WERI-Rb-1 (cell line): ENCODE results near the gene TIAL1.

Experiments used
- DNase-seq: peaks from one replicate; pipeline ENCODE4 v3.0.0-alpha.2; 2020
- H3K27ac ChIP-seq: fragments of 250-450 bp; sonication (Bioruptor Pico); 2 replicates; pipeline ENCODE4 v1.5.1; 2020; ENCODE audit warnings: mild to moderate bottlenecking, moderate library complexity
- H3K27me3 ChIP-seq: fragments of 250-450 bp; sonication (Bioruptor Pico); 2 replicates; pipeline ENCODE4 v1.5.1; 2021; ENCODE audit warnings: mild to moderate bottlenecking, low read depth, moderate library complexity; ENCODE audit not compliant: insufficient read depth, severe bottlenecking
- H3K36me3 ChIP-seq: fragments of 250-450 bp; sonication (Bioruptor Pico); 2 replicates; pipeline ENCODE4 v1.5.1; 2020; ENCODE audit warnings: mild to moderate bottlenecking, moderate library complexity
- H3K4me3 ChIP-seq: 2 replicates; pipeline ENCODE4 v1.5.1; 2011; ENCODE audit warnings: low read depth, mild to moderate bottlenecking, control low read depth, low read length
- H3K9me3 ChIP-seq: fragments of 250-450 bp; sonication (Bioruptor Pico); 2 replicates; pipeline ENCODE4 v1.5.1; 2021; ENCODE audit warnings: mild to moderate bottlenecking, moderate library complexity; ENCODE audit not compliant: severe bottlenecking
- TF ChIP-seq, protein P1 (sequence below): IDR thresholded peaks from 2 replicates; pipeline ENCODE4 v1.5.1; 2011; ENCODE audit warnings: low read depth, mild to moderate bottlenecking, control low read depth, inconsistent platforms, low read length

TIAL1 gene

DNA sequence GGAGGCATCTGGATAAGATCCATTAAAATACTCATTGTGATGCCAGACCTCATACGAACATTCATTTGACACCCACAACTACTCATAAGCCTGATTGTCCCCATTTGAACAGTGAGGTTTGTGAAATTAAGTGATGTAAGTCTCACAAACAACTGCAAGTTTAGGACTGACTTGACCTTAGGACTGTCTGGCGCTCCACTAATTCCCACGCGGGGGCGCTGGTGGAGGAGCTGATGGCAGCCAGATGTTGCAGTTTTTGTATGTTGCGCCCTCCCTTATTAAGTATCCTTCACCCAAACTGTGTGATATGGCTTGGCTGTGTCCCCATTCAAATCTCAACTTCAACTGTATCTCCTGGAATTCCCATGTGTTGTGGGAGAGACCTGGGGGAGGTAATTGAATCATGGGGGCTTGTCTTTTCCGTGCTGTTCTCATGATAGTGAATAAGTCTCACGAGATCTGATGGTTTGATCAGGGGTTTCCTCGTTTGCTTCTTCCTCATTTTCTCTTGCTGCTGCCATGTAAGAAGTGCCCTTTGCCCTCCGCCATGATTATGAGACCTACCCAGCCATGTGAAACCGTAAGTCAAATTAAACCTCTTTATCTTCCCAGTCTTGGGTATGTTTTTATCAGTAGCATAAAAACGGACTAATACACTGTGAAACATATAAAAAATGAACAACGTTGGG lies 20.3 kb upstream of the TIAL1 start:
- TF ChIP-seq, protein P1, sequence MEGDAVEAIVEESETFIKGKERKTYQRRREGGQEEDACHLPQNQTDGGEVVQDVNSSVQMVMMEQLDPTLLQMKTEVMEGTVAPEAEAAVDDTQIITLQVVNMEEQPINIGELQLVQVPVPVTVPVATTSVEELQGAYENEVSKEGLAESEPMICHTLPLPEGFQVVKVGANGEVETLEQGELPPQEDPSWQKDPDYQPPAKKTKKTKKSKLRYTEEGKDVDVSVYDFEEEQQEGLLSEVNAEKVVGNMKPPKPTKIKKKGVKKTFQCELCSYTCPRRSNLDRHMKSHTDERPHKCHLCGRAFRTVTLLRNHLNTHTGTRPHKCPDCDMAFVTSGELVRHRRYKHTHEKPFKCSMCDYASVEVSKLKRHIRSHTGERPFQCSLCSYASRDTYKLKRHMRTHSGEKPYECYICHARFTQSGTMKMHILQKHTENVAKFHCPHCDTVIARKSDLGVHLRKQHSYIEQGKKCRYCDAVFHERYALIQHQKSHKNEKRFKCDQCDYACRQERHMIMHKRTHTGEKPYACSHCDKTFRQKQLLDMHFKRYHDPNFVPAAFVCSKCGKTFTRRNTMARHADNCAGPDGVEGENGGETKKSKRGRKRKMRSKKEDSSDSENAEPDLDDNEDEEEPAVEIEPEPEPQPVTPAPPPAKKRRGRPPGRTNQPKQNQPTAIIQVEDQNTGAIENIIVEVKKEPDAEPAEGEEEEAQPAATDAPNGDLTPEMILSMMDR, result no peak
- no peaks in the 10 kb centered on the region for H3K27me3 ChIP-seq
- H3K36me3 ChIP-seq, result no peaks in the 10 kb centered on the region
- peaks cover 4% of the 10 kb centered on the region for H3K9me3 ChIP-seq
- H3K4me3 ChIP-seq, result no peak overlapping the region
- no peak overlapping the region for H3K27ac ChIP-seq
- DNase-seq, result no peak

DNA sequence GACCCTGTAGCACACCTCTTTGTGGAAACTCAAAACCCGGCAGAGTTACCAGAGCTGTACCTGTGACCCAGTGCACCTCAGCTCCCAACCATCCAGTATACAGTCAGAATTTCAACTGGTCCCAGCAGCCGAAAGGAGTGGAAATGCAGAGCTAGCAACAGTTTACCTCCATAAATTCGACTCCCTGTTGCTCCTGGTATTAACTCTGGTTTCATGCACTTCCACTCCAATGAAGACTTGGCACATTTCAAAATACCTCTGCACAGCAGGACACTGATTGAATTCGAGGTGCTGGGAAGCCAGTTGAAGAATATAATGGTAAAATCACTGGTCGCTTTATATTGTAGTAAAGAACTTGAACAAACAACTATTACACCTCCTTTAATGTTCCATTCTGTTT lies 17.9 kb upstream of the TIAL1 start:
- TF ChIP-seq, protein P1, result no peak

DNA sequence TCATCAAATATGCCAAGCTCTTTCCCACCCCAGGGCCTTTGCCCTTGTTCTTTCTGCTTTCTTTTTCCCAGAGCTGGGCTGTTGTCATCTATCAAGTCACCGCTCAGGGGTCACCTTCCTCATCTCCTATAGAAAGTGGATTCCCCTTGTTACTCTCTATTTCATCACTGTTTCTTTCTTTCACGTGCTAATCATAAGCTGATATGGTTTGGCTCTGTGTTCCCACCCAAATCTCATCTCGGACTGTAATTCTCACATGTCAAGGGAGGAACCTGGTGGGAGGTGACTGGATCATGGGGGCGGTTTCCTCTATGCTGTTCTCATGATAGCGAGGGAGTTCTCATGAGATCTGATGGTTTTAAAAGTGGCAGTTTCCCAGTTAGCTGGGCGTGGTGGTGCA lies 17.0 kb upstream of the TIAL1 start:
- no peak for DNase-seq
- TF ChIP-seq, protein P1, result no peak
- Histone ChIP-seq H3K4me3 (no peak overlapping the region), H3K36me3 (no peaks in the 10 kb centered on the region), H3K9me3 (peaks cover 10% of the 10 kb centered on the region), H3K27me3 (no peaks in the 10 kb centered on the region), H3K27ac (no peak overlapping the region)

More for the DNA sequence above, 17.9 kb upstream of the TIAL1 start:
- H3K4me3 ChIP-seq, result no peak overlapping the region
- peaks cover 10% of the 10 kb centered on the region for H3K9me3 ChIP-seq
- no peaks in the 10 kb centered on the region for H3K36me3 ChIP-seq
- no peaks in the 10 kb centered on the region for H3K27me3 ChIP-seq
- no peak for DNase-seq
- no peak overlapping the region for H3K27ac ChIP-seq

DNA sequence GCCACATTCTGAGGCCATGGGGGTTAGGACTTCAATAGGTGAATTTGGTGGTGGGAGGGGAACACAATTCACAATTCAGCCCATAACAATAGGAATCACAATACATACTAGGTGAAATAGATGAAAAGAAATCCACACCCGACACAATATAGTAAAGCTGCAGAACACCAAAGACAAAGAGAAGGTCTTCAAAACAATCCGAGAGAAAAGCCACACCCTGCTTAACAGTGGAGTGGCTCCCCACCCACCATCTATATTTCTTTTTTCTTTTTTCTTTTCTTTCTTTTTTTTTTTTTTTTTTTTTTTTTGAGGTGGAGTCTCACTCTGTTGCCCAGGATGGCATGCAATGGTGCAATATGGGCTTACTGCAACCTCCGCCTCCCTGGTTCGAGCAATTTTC lies 14.7 kb upstream of the TIAL1 start:
- no peaks in the 10 kb centered on the region for H3K27me3 ChIP-seq
- no peak overlapping the region for H3K27ac ChIP-seq
- H3K36me3 ChIP-seq, result no peaks in the 10 kb centered on the region
- DNase-seq, result no peak
- H3K9me3 ChIP-seq, result peaks cover 10% of the 10 kb centered on the region
- no peak overlapping the region for H3K4me3 ChIP-seq
- TF ChIP-seq, protein P1, result no peak

DNA sequence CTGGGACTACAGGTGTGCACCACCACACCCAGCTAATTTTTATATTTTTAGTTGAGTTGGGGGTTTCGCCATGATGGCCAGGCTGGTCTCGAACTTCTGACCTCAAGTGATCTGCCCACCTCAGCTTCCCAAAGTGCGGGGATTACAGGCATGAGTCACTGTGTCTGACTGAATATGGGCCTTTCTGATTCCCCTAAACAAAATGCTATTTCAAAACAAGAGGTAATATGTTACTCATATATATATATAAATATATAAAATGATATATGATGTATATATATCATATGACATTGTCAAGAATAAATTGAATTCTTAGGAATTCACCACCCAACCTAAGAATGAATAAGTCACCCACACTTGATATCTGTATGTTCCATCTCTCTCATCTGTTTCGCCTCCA lies 12.8 kb upstream of the TIAL1 start:
- Histone ChIP-seq H3K36me3 (no peaks in the 10 kb centered on the region), H3K9me3 (peaks cover 10% of the 10 kb centered on the region), H3K27ac (no peak overlapping the region), H3K27me3 (no peaks in the 10 kb centered on the region), H3K4me3 (no peak overlapping the region)
- no peak for DNase-seq
- TF ChIP-seq, protein P1, result no peak
